AG10803 (cell line): ENCODE data around the gene ZNF630.
"Not testable (repeated sequence)": the region's sequence is repeated elsewhere in the genome, so short reads cannot be mapped to it uniquely, and the experiment has no call there.

Experiments used
- DNase-seq: peaks from one replicate; pipeline ENCODE4 v3.0.0; 2010; ENCODE audit warnings: low read depth
- H3K4me3 ChIP-seq: 2 replicates; pipeline ENCODE4 v1.5.1; 2011; ENCODE audit warnings: mild to moderate bottlenecking, low read length, control low read depth
- CTCF ChIP-seq: conservative IDR thresholded peaks from 2 replicates; pipeline ENCODE4 v1.5.1; 2011; ENCODE audit warnings: mild to moderate bottlenecking, low read length, control low read depth, inconsistent platforms

Gene ZNF630

GRCh38 chrX:48028091-48028490 lies 43.3 kb downstream of the ZNF630 start:
- H3K4me3 ChIP-seq: no peak overlapping the region
- DNase-seq: no peak
- TF ChIP-seq CTCF: no peak

GRCh38 chrX:48027545-48027944 lies 43.9 kb downstream of the ZNF630 start:
- not testable (repeated sequence) for DNase-seq, H3K4me3 ChIP-seq

GRCh38 chrX:48025561-48025960 lies 45.9 kb downstream of the ZNF630 start:
- DNase-seq: peak; percentile 60
- no peak overlapping the region for H3K4me3 ChIP-seq
- TF ChIP-seq CTCF: peak; percentile 60

GRCh38 chrX:48022738-48023137 lies 48.7 kb downstream of the ZNF630 start:
- no peak for TF ChIP-seq CTCF
- DNase-seq: peak; percentile 20
- H3K4me3 ChIP-seq: no peak overlapping the region

- no peak for DNase-seq
- no peak for TF ChIP-seq CTCF
- H3K4me3 ChIP-seq: peak overlapping the region; percentile 74
These were observed 49.3 kb downstream of the ZNF630 start for GRCh38 chrX:48022100-48022499.

GRCh38 chrX:48021026-48021900 lies 50.2 kb downstream of the ZNF630 start:
- DNase-seq: peak; percentile 84
- TF ChIP-seq CTCF: peak; percentile 12; the same call in 1 of the 2 replicates
- H3K4me3 ChIP-seq: peak overlapping the region; percentile 74

GRCh38 chrX:48020472-48020871 lies 51.0 kb downstream of the ZNF630 start:
- not testable (repeated sequence) for H3K4me3 ChIP-seq, DNase-seq

GRCh38 chrX:48019892-48020291 lies 51.5 kb downstream of the ZNF630 start:
- not testable (repeated sequence) for H3K4me3 ChIP-seq, DNase-seq

- DNase-seq, H3K4me3 ChIP-seq: not testable (repeated sequence)
These were observed 54.7 kb downstream of the ZNF630 start for GRCh38 chrX:48016583-48017310.

- not testable (repeated sequence) for DNase-seq, H3K4me3 ChIP-seq
These were observed 61.9 kb downstream of the ZNF630 start for GRCh38 chrX:48009445-48009960.
